ENCODE results near the gene LRRC49. TPM values are rescaled to one million over a fixed set of nuclear protein-coding genes. Genes with fewer than 3 reads are reported as not detected.
A peak's percentile ranks its signal among the peaks of the same experiment; 100 is the strongest.

LRRC49 gene
- total RNA-seq, 1 donor from 2014 or later: 86.6 TPM

DNA sequence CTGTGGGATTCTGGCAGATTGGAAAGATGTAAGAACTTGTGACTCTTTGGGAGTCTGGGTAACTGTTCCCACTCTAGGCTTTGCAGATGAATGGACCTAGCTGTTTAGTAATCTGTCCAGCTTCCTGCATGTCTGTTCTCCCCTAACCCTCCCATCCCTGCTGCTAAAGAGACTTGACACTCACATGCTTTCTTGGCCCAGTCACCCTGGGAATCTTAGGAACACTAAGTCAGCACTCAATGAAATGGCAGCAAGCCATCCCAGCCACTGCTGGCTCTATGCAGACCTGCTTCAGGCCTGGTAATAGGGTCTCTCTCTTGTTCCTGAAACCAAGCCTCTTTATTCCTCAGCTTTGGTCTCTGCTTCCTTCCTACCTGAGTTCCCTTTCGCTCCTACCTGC is 158.9 kb downstream of the LRRC49 start:
- TF ChIP-seq CTCF (IDR thresholded peaks at IDR 0.05; ENCODE audit: borderline replicate concordance): no peak
- no peak overlapping the region for H3K27ac ChIP-seq (replicated peaks)
- DNase-seq: peak; percentile 43
- H3K4me1 ChIP-seq: peaks cover 21% of the 10 kb centered on the region
- intact Hi-C loops (cut with micrococcal nuclease): no loop called here
- no peaks in the 10 kb centered on the region for H3K27me3 ChIP-seq (ENCODE audit: low read depth)
- no peaks in the 10 kb centered on the region for H3K9me3 ChIP-seq (replicated peaks)
- no peak overlapping the region for H3K4me3 ChIP-seq
- H3K36me3 ChIP-seq: peaks cover 24% of the 10 kb centered on the region

GRCh38 chr15:71052356-71052755 is 159.7 kb downstream of the LRRC49 start:
- Histone ChIP-seq H3K4me1 (peaks cover 21% of the 10 kb centered on the region), H3K27me3 (ENCODE audit: low read depth) (no peaks in the 10 kb centered on the region), H3K4me3 (no peak overlapping the region), H3K27ac (replicated peaks) (no peak overlapping the region), H3K9me3 (replicated peaks) (peaks cover 6% of the 10 kb centered on the region), H3K36me3 (peaks cover 24% of the 10 kb centered on the region)
- intact Hi-C loops (cut with micrococcal nuclease): no loop called here
- TF ChIP-seq CTCF (IDR thresholded peaks at IDR 0.05; ENCODE audit: borderline replicate concordance): no peak
- DNase-seq: no peak

DNA sequence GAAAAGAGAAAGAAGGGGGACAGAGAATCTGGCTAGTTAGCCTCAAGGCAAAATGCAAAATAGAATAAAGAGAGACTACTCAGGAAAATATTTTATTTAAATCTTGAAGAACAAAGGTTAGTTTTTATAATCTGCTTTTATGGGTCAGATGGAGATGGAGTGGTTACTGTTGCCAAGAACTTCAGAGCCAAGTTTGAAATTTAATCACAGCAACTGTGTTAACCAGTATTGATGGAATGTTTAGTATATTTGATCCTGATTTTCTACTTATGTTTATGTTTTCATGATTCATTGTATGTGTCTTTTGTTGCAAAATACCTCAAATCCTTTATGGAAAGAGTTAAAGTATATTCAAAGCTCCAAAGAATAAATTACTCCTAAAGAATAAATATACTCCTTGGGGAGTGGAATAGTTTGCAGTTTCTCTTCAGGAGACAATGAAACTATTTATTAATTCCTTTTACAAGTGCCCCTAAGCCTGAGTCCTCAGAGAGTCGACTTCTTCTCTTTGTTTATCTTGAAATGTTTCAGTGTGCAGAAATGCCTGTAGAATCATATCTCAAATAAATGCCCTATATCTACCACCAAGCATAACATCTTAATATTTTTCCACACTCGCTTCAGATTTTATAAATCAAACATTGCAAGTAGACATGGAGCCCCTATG is 161.8 kb downstream of the LRRC49 start:
- Histone ChIP-seq H3K4me3 (no peak overlapping the region), H3K4me1 (peaks cover 21% of the 10 kb centered on the region), H3K27me3 (ENCODE audit: low read depth) (no peaks in the 10 kb centered on the region), H3K27ac (replicated peaks) (no peak overlapping the region), H3K36me3 (peaks cover 31% of the 10 kb centered on the region), H3K9me3 (replicated peaks) (peaks cover 20% of the 10 kb centered on the region)
- no peak for TF ChIP-seq CTCF (IDR thresholded peaks at IDR 0.05; ENCODE audit: borderline replicate concordance)
- intact Hi-C loops (cut with micrococcal nuclease): no loop called here
- no peak for DNase-seq

DNA sequence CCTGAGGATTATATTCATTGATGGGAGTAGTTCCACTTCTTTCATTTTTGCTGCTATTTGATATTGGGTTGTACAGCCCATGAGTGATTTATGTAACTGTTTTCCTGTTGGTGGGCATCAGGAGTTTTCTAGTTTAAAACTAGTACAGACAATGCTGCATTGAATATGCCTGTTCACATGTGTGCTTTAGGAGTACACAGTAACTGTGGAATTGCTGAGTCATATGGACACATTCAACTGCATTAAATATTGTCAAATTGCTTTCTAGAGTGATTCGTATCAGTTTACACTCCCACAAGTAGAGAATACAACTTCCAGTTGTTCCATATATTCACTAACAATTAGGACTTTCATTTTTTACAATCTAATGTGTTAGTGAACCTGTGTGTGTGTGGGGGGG is 162.8 kb downstream of the LRRC49 start:
- DNase-seq: no peak
- Histone ChIP-seq H3K27ac (replicated peaks) (no peak overlapping the region), H3K27me3 (ENCODE audit: low read depth) (no peaks in the 10 kb centered on the region), H3K36me3 (peaks cover 20% of the 10 kb centered on the region), H3K4me1 (peaks cover 21% of the 10 kb centered on the region), H3K4me3 (no peak overlapping the region), H3K9me3 (replicated peaks) (peaks cover 21% of the 10 kb centered on the region)
- intact Hi-C loops (cut with micrococcal nuclease): no loop called here
- no peak for TF ChIP-seq CTCF (IDR thresholded peaks at IDR 0.05; ENCODE audit: borderline replicate concordance)

GRCh38 chr15:71056111-71056510 is 163.5 kb downstream of the LRRC49 start:
- TF ChIP-seq CTCF (IDR thresholded peaks at IDR 0.05; ENCODE audit: borderline replicate concordance): no peak
- Histone ChIP-seq H3K27me3 (ENCODE audit: low read depth) (no peaks in the 10 kb centered on the region), H3K9me3 (replicated peaks) (peaks cover 22% of the 10 kb centered on the region), H3K4me3 (no peak overlapping the region), H3K36me3 (peaks cover 14% of the 10 kb centered on the region), H3K27ac (replicated peaks) (no peak overlapping the region), H3K4me1 (peaks cover 16% of the 10 kb centered on the region)
- no peak for DNase-seq
- intact Hi-C loops (cut with micrococcal nuclease): no loop called here

Data from left ventricle myocardium inferior (tissue), 1 donor.